ENCODE data around the gene RBMS3.
A peak's percentile ranks its signal among the peaks of the same experiment; 100 is the strongest.

The RBMS3 gene

DNA sequence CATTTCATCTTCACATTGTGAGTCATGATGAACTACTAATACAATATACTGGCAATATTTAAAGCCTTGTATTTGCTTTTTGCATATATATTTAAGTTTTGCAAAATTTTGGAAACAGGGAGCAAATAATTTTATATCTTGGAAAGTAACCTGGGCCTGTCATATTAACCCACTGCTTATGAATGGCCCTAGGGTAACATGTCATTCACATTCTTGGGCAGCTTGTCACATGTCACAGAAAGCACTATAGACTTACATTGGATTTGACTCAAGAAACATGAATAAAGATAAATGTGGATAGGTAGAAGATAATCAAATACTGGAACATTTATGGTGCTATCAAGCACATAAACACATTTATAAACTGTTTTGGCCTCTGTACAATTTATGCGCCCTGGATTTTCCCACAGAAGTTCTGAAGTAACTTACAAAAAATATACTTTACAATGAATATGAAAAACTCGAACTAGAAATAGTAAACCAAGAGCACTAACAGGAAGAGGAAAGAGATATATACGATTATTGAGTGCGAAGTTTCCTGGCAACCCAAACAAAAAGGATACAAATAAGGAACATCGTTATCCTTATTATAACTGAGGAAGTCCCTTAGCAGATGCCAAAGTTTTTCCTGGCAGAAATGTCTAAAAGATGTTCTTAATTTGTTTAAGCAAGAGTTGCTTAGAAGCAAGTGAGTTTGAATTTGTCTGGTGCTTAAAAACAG lies 257.2 kb downstream of the RBMS3 start:
- no peak for DNase-seq

DNA sequence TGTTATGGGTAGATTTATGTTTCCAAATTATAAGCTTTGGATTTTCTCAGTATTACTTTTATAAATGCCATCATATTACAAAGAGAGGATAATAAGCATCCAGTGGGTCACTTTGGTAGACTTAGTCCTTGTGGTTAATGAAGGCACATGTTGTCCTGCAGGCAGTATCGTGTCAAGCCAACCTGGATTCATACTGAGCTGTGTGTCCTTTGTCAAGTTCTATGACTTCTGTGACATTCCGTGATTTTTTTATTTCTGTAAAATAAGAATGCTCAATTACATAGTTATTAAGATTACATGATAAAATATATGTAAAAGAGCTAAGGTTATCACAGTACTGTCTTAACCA lies 257.7 kb downstream of the RBMS3 start:
- no peak for DNase-seq

DNA sequence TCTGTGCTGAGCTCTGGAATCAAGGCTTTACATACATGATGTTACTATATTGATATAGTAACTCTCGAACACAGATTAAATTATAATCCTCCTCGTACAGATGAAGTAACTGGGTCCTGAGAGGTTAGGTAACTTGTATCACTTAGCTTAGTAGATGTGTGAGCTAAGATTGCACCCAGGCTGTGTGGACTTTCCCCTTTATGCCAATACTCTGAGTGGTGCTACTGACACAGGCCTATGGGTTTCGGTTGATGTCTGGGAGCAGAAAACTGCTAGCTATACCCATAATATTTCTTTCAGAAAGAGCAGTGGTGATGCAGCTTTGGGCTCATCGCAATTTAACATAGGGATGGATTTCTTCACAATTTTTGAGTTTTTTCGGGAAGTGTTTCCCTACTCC lies 259.7 kb downstream of the RBMS3 start:
- DNase-seq, result no peak

DNA sequence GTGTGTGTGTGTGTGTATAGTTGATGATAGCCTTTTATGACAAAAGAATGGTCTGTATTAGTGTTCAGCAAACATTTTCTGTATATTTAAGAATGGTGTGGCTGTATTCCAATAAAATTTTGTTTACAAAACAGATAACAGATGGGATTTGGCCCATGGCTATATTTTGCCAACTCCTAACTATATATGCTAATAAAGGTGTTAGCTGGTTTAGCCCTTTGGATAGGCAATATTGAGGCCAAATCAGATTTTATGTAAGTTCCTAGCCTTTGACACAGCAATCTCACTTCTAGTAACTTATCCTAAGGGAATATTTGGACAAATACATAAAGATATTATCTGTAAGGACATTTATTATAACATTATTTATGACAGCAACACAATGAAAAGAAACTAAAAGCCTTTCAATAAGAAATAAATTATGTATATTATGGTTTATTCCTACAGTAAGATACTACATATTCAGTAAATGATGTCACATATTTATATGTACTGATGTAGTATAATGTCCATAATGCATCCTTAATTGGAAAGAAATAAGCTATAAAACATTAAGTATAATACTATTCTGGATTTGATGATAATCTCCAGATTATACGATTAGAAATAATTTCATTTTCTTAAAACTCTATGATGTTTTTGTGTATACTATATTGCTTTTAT lies 264.0 kb downstream of the RBMS3 start:
- DNase-seq, result no peak

DNA sequence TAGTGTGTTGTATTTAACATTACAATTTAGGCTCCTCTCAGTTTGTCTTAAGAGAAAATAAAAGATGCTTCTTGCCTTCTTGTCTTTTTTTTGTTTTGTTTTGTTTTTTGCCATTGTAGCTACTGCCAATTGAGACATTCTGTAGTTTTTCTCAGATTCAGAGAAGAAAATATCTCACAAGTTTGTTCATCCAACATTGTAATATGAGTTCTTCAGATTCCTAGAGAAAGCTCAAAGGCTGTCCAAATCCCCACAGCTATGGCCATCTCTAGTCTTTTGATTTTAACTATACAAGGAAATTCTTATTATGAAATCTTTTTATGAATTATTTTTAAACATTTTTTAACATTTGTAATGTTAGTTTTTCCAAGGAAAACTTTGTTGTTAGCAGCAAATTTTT lies 264.7 kb downstream of the RBMS3 start:
- DNase-seq, result no peak

DNA sequence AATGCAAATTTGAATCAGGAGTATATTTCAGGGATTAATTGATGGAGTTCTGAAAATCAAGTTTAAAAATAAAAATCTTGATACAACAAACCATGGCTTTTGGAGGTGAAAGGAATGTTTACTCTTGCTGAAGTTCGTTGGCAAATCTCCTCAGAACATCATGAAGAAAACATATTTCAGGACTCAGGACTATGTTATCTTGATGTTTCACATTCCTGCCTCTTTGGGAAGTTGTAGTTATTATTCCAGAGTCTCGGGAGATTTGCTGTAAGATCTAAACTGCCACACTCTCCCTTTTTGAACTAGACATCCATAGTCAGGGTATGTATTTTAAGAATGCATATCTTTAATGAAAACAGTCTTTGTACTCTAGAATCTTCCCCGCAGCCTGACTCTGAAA lies 271.2 kb downstream of the RBMS3 start:
- DNase-seq, result no peak

DNA sequence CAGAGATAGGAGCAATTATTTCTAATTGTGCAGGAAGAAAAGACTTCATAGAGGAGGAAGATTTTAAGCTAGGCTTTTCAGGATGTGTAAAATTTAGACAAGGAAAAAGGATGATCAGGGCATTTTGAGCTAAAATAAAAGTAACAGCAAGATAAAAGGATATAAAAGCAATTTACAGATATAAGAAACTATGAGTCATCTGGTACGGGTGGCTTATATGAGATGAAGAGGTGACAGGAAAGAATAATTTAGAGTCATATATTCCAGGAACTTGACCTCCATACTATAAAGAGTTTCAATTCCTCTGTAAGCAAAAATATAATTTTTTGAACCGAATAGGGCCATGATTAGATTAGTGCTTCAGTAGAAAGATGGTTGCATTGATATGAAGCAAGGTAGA lies 273.7 kb downstream of the RBMS3 start:
- DNase-seq, result no peak

DNA sequence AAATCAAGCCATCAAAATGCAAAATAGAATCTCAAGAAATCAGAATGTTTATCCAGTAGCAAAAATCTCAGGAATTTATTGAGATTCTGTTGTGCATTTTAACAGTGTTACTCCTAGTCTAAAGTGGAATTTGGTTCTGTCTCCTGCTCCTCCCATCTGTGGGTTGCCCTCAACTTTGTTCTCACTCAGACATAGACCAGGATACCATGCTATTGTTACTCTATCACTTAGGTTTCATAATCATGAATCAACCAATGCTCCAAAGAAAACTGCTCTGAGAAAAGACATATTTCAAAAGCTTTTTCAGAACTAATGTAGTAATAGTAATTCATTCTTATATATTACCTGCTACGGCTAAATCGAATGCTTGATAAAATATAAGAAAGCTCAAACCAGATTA lies 274.7 kb downstream of the RBMS3 start:
- no peak for DNase-seq

GRCh38 chr3:29557186-29557585 lies 276.3 kb downstream of the RBMS3 start:
- DNase-seq, result no peak

- no peak for DNase-seq
Observed at GRCh38 chr3:29557825-29558224, 277.0 kb downstream of the RBMS3 start.

DNA sequence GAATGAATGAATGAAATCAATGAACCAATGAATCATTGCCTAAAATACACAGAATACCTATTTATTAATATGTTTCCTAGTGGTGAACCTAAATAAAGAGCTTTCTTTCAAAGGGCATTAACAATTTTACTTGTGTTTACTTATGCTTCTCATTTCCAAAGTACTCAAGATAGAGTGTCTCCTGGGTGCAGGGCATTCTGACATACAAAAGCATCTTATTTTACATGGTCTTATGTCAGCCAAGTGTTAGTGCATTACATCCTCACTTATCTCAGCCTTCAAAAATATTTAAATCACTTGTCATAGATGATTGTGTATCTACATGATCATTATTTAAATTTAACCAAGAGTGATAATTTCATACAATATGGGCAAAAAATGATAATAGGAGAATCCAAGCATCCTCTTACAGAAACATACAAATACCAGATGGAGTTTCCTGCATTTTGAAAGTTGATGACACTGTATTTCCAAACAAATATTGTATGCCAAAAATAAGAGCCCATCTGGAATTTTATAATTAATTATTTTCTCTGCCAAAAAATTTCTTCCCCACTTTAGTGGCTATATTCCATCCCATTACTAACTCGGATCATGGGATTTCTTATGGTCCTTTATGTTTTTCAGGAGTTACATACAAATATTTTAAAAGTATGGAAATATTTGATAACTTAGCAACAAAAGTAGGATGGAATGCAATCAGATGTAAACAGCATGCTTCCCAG lies 279.0 kb downstream of the RBMS3 start:
- no peak for DNase-seq

- no peak for DNase-seq
Observed at GRCh38 chr3:29561651-29562149, 280.8 kb downstream of the RBMS3 start.

DNA sequence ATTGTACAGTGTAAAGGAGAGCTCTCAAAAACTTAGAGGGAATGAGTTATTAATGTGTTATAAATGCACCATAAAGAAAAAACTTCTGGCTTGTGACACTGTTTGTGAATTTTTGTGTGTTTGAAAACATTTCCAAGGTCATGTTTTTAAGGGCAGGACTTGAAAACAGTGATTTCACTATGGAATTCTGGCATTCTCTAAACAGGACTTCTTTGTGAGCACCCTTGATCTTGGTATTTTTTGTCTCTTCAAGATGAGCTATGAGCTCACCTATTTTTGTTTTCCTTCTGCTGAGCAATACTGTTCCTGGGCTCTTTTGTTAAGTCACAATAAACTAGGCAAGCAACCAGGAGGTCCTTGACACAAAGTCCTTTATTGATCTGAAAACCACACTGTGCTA lies 284.4 kb downstream of the RBMS3 start:
- DNase-seq, result no peak

GRCh38 chr3:29567501-29567900 lies 286.6 kb downstream of the RBMS3 start:
- no peak for DNase-seq

GRCh38 chr3:29568355-29568754 lies 287.5 kb downstream of the RBMS3 start:
- DNase-seq, result no peak

DNA sequence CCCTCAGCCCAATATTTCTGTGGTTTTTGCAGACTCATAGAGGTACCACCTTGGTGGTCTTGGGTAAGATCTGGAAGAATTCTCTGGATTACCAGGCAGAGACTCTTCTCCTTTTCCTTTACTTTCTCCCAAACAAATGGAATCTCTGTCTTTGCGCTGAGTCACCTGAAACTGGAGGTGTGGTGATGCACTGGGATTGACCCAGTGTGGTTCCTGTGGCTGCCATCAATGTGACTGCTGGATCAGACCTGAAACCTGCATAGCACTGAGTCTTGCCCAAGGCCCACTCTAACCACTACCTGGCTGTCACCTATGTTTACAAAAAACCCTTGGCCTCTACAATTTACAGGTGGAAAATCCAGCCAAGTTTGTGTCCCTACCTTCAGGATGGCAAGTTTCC lies 295.3 kb downstream of the RBMS3 start:
- DNase-seq, result no peak

DNA sequence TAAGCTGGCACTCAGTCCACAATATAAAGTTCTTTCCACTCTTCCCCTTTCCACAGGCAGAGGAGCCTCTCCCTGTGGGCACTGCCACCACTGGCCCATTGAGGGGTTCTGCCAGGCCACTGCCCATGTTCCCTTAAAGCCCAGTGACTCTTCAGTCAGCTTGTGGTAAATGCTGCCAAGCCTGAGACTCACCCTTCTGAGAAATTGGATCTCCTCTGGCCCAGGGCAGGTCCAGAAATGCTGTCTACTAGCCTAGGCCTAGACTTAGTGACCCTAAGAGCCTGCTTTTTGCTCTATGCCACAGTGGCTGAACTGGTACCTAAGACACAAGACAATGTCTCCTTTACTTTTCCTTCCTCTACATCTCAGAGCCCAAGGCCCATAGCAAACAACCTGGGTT lies 295.8 kb downstream of the RBMS3 start:
- DNase-seq, result no peak

GRCh38 chr3:29577250-29577649 lies 296.4 kb downstream of the RBMS3 start:
- DNase-seq, result no peak

DNA sequence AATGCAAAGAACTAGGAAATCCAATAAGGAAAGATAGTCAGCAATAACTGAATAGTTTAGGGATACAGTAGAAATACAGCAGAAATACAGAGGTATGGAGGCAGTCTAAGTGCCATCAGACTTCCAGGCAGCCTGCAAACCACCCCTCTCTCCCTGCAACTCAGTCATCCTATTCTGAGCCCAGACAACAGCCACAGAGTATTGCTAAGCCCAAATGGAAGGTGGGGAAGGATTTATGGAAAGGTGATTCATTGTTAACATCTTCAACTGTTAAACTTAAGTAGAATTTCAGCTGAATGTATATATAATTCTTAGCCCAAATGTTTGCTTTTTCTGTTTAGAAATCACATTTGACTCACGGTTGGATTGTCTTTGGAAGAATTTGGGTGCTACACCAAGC lies 300.4 kb downstream of the RBMS3 start:
- DNase-seq, result peak; percentile 34

GRCh38 chr3:29582273-29582672 lies 301.4 kb downstream of the RBMS3 start:
- no peak for DNase-seq

DNA sequence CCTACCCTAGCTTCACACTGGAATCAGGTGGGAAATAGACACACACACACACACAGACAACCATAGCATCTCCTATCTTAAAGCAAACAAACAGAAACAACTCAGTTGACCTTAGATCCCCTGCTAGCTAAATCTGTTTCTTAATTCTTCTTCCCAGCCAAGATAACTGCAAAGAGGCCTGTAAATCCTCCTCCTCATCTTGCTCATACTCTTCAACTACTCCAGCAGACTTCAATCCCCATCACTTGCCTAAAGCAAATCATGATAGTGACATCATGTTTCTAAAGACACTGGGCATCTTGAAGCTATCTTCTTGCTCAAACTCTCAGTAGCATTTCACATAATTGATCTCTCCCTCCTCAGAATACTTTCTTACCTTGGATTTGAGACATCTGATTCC lies 303.0 kb downstream of the RBMS3 start:
- DNase-seq, result no peak

GRCh38 chr3:29585368-29585767 lies 304.5 kb downstream of the RBMS3 start:
- no peak for DNase-seq

DNA sequence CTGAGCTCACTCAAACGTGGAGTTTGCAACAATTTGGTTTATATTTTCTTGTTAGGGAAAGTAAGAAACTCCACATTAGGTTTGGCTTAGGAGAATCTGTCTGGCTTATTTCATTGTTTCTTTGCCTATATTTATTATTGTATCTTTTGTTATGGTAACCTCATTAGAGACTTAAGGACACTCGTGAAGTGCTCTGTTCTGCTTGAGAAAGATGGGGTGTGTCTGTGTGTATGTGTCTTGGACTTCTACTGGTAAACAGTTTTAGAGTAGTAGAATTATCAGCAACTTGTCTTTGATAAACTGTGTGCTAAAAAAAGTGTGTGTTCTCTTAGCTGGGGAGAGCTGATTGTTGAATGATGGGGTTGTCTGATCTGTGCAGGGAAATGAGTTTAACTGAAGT lies 306.5 kb downstream of the RBMS3 start:
- DNase-seq, result no peak

- DNase-seq, result no peak
Observed at GRCh38 chr3:29590012-29590411, 309.1 kb downstream of the RBMS3 start.
